OCI-LY7 (cell line): Measurements from ENCODE around the gene POGLUT3. TPM values are rescaled to one million over a fixed set of nuclear protein-coding genes. Genes with fewer than 3 reads are reported as not detected.

Experiments
- BruUV-seq: library from RNA; stranded (reverse); fragments of 400-500 nt; replicated peaks from 2 replicates; lab custom pipeline; 2021; lab: Mats Ljungman, UMichigan
- CTCF ChIA-PET: fragments of 300-600 bp; sonication (Branson Sonifier 250); formaldehyde crosslinking; loops from one replicate; lab custom pipeline; 2022; ENCODE audit warnings: antibody characterized with exemption; ENCODE audit not compliant: unreplicated experiment; lab: Charles Lee
- POLR2A ChIA-PET: fragments of 300-600 bp; sonication (Branson Sonifier 250); formaldehyde crosslinking; loops from one replicate; lab custom pipeline; 2022; ENCODE audit warnings: antibody characterized with exemption; lab: Charles Lee
- DNase-seq: peaks from one replicate; pipeline ENCODE4 v3.0.0-alpha.2; 2015; ENCODE audit warnings: low spot score
- H2AFZ ChIP-seq: fragments of 200-600 bp; sonication (generic), shearing (Covaris generic); 2 replicates; pipeline ENCODE4 v1.6.1; 2014; ENCODE audit warnings: mild to moderate bottlenecking, antibody characterized with exemption, low read length, moderate library complexity
- H3K27ac ChIP-seq: fragments of 200-600 bp; sonication (generic); 2 replicates; pipeline ENCODE4 v1.5.1; 2014; ENCODE audit warnings: mixed run types, low read depth, mild to moderate bottlenecking, moderate library complexity, low read length, inconsistent platforms; ENCODE audit not compliant: poor library complexity, severe bottlenecking
- H3K36me3 ChIP-seq: fragments of 200-600 bp; sonication (generic); 2 replicates; pipeline ENCODE4 v1.6.1; 2014; ENCODE audit warnings: mild to moderate bottlenecking, antibody characterized with exemption, low read length, moderate library complexity, mixed read lengths; ENCODE audit not compliant: insufficient read depth
- H3K4me1 ChIP-seq: fragments of 200-600 bp; sonication (generic); 2 replicates; pipeline ENCODE4 v1.5.1; 2014; ENCODE audit warnings: mild to moderate bottlenecking, low read length; ENCODE audit not compliant: insufficient read depth, poor library complexity, severe bottlenecking
- H3K4me2 ChIP-seq: fragments of 200-600 bp; sonication (generic); 2 replicates; pipeline ENCODE4 v1.6.1; 2014; ENCODE audit warnings: mild to moderate bottlenecking, low read length
- H3K4me3 ChIP-seq: fragments of 200-600 bp; sonication (generic); 2 replicates; pipeline ENCODE4 v1.5.1; 2014; ENCODE audit warnings: mild to moderate bottlenecking, low read depth, low read length; ENCODE audit not compliant: poor library complexity, severe bottlenecking
- H3K79me2 ChIP-seq: fragments of 200-600 bp; sonication (generic); 2 replicates; pipeline ENCODE4 v1.6.1; 2016; ENCODE audit warnings: low read depth, mild to moderate bottlenecking, low read length, moderate library complexity, mixed read lengths; ENCODE audit not compliant: insufficient read depth
- H3K9me2 ChIP-seq: fragments of 200-600 bp; sonication (generic); 2 replicates; pipeline ENCODE4 v1.6.1; 2016; ENCODE audit warnings: mild to moderate bottlenecking, low read length, mixed read lengths; ENCODE audit not compliant: insufficient read depth
- H3K9me3 ChIP-seq: fragments of 200-600 bp; sonication (generic); 2 replicates; pipeline ENCODE4 v1.6.1; 2014; ENCODE audit warnings: mild to moderate bottlenecking, mixed run types, low read length, mixed read lengths
- H4K20me1 ChIP-seq: fragments of 200-600 bp; sonication (generic); 2 replicates; pipeline ENCODE4 v1.6.1; 2014; ENCODE audit warnings: mild to moderate bottlenecking, antibody characterized with exemption, low read length, moderate library complexity, mixed read lengths; ENCODE audit not compliant: insufficient read depth
- EZH2phosphoT487 ChIP-seq: fragments of 200-600 bp; sonication (generic); IDR thresholded peaks from 2 replicates; pipeline ENCODE4 v1.6.1; 2018; ENCODE audit warnings: low read depth, borderline replicate concordance, mild to moderate bottlenecking, mixed run types, antibody characterized with exemption, low read length, moderate library complexity, mixed read lengths
- intact Hi-C: fragments of 100-400 bp; cut with micrococcal nuclease; formaldehyde crosslinking; loops from one replicate; pipeline ENCODE4 v1.10.0; 2022; ENCODE audit not compliant: unreplicated experiment
- total RNA-seq, 2 experiments: library from RNA; depleted of rRNA in 1 of 2; stranded (reverse); fragments of >200 nt in 1 of 2; shearing (Covaris generic) in 1 of 2; gene quantifications; 2 replicates each; pipeline ENCODE4 v1.2.3, GENCODE V29; 2014 to 2022
- TF ChIP-seq, protein P1 (sequence below): fragments of 200-600 bp; sonication (generic); conservative IDR thresholded peaks from 2 replicates; pipeline ENCODE4 v1.5.1; 2014; ENCODE audit warnings: mild to moderate bottlenecking, antibody characterized with exemption, low read length, moderate library complexity, mixed read lengths

Gene POGLUT3
- total RNA-seq, 2 experiments from 2014 or later = not detected

DNA sequence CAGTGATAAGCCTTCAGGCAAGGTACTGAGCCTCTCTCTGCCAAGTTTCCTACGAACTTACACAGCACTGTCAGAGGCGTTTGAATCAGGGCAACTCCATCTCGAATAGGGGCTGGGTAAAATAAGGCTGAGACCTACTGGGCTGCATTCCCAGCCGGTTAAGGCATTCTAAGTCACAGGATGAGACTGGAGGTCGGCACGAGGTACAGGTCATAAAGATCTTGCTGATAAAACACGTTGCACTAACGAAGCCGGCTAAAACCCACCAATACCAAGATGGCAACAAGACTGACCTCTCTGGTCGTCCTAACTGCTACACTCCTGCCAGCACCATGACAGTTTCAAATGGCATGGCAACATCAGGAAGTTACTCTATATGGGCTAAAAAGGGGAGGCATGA lies 20.4 kb upstream of the POGLUT3 start:
- no TSS peak for BruUV-seq
- CTCF ChIA-PET = no interaction called here
- H3K4me1 ChIP-seq = no peaks in the 10 kb centered on the region

DNA sequence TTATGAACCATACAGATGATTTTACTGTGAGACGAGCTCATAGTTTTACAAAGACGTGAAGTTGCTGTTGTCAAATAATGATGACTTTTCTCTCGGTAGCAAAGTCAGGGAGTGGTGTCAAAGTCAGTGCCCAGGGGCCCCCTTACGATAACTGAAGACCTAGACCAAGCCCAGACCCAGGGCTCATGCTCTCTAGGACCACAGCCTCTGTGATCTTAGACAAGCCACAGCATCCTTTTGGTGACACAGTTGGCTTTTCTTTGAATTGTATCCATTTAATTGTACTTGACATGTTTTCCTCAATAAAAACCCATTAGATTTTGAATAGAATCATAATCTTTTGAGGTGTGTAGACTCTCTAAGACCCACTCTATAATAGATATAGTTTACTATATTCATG lies 17.9 kb upstream of the POGLUT3 start:
- no peaks in the 10 kb centered on the region for H3K9me2 ChIP-seq
- DNase-seq = no peak
- intact Hi-C loops = no loop called here
- H3K27ac ChIP-seq = no peak overlapping the region
- no peak overlapping the region for H3K4me2 ChIP-seq
- BruUV-seq = no TSS peak
- H2AFZ ChIP-seq = no peak overlapping the region
- H3K36me3 ChIP-seq = no peaks in the 10 kb centered on the region
- TF ChIP-seq, protein P1, sequence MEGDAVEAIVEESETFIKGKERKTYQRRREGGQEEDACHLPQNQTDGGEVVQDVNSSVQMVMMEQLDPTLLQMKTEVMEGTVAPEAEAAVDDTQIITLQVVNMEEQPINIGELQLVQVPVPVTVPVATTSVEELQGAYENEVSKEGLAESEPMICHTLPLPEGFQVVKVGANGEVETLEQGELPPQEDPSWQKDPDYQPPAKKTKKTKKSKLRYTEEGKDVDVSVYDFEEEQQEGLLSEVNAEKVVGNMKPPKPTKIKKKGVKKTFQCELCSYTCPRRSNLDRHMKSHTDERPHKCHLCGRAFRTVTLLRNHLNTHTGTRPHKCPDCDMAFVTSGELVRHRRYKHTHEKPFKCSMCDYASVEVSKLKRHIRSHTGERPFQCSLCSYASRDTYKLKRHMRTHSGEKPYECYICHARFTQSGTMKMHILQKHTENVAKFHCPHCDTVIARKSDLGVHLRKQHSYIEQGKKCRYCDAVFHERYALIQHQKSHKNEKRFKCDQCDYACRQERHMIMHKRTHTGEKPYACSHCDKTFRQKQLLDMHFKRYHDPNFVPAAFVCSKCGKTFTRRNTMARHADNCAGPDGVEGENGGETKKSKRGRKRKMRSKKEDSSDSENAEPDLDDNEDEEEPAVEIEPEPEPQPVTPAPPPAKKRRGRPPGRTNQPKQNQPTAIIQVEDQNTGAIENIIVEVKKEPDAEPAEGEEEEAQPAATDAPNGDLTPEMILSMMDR = no peak
- no peak for TF ChIP-seq EZH2phosphoT487
- H3K9me3 ChIP-seq = no peaks in the 10 kb centered on the region
- no peaks in the 10 kb centered on the region for H4K20me1 ChIP-seq
- no peaks in the 10 kb centered on the region for H3K4me1 ChIP-seq
- ChIA-PET CTCF (interaction anchor here (0.5 kb wide), 1 partner anchor 56 kb away, joined by 4 read pairs; no protein-coding TSS in a partner anchor), POLR2A (interaction anchor here (0.6 kb wide), 1 partner anchor 368 kb away, joined by 3 read pairs; no protein-coding TSS in a partner anchor)
- no peak overlapping the region for H3K4me3 ChIP-seq
- H3K79me2 ChIP-seq = no peaks in the 10 kb centered on the region

More for the DNA sequence above, 20.4 kb upstream of the POGLUT3 start:
- H3K9me3 ChIP-seq = no peaks in the 10 kb centered on the region
- intact Hi-C loops = no loop called here
- no peaks in the 10 kb centered on the region for H3K36me3 ChIP-seq
- no peaks in the 10 kb centered on the region for H3K79me2 ChIP-seq
- POLR2A ChIA-PET = no interaction called here
- DNase-seq = no peak
- TF ChIP-seq, protein P1 = no peak
- TF ChIP-seq EZH2phosphoT487 = no peak
- H4K20me1 ChIP-seq = no peaks in the 10 kb centered on the region
- H3K4me3 ChIP-seq = no peak overlapping the region
- no peak overlapping the region for H3K4me2 ChIP-seq
- no peak overlapping the region for H2AFZ ChIP-seq
- H3K27ac ChIP-seq = no peak overlapping the region
- H3K9me2 ChIP-seq = no peaks in the 10 kb centered on the region

DNA sequence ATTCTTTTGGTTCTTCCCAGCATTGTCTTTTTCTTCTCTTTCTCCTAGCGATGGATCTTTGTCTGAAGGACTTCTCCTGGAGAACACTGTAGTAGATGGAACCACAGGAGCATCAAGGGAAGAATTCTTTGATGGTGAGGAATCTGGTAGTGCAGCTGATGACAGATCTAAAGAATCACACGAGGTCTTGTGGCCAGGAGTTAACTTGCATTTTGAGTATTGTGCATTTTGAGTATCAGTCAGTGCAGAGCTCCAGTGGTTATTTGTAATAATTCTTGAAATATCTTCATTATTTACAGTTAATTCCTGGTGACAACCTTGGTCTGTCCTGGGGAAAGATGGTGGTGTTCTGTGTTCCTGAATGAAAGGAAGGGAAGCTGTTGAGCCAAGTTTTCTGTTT lies 14.5 kb upstream of the POGLUT3 start:
- no peaks in the 10 kb centered on the region for H4K20me1 ChIP-seq
- no peak for DNase-seq
- TF ChIP-seq, protein P1 = no peak
- TF ChIP-seq EZH2phosphoT487 = no peak
- H3K4me1 ChIP-seq = no peaks in the 10 kb centered on the region
- H3K4me2 ChIP-seq = no peak overlapping the region
- POLR2A ChIA-PET = no interaction called here
- H3K79me2 ChIP-seq = no peaks in the 10 kb centered on the region
- H3K27ac ChIP-seq = no peak overlapping the region
- no peak overlapping the region for H3K4me3 ChIP-seq
- CTCF ChIA-PET = no interaction called here
- intact Hi-C loops = no loop called here
- H3K9me3 ChIP-seq = no peaks in the 10 kb centered on the region
- H3K36me3 ChIP-seq = no peaks in the 10 kb centered on the region
- BruUV-seq = no TSS peak
- H3K9me2 ChIP-seq = no peaks in the 10 kb centered on the region
- no peak overlapping the region for H2AFZ ChIP-seq
